Medulla oblongata (tissue), 1 donor: ENCODE measurements around the gene STX5.
"Not testable (repeated sequence)": the region's sequence is repeated elsewhere in the genome, so short reads cannot be mapped to it uniquely, and the experiment has no call there.

Experiments used
- DNase-seq: peaks from one replicate; pipeline ENCODE4 v3.0.0-alpha.2; 2015; ENCODE audit errors: extremely low spot score

STX5 gene

GRCh38 chr11:62786318-62787004, 45.4 kb downstream of the STX5 start:
- DNase-seq: peak; percentile 92

- DNase-seq: no peak
Measured at GRCh38 chr11:62782753-62783152, 49.1 kb downstream of the STX5 start.

GRCh38 chr11:62778441-62778840, 53.4 kb downstream of the STX5 start:
- no peak for DNase-seq

GRCh38 chr11:62777389-62777788, 54.5 kb downstream of the STX5 start:
- DNase-seq: no peak

DNA sequence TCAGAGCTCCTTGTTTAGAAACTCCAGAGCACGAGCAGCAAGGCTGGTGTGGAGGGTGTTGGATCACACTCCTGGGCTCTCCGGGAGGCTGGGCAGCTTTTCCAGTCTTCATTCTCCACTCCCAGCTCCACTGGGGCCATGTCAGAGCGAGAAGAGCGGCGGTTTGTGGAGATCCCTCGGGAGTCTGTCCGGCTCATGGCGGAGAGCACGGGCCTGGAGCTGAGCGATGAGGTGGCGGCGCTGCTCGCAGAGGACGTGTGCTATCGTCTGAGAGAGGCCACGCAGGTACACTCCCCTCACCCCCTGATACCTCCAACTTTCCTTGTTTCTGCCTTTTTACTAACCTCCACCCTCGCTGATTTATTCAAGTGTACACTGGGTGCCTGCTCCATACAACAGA, 56.2 kb downstream of the STX5 start:
- DNase-seq: no peak

DNA sequence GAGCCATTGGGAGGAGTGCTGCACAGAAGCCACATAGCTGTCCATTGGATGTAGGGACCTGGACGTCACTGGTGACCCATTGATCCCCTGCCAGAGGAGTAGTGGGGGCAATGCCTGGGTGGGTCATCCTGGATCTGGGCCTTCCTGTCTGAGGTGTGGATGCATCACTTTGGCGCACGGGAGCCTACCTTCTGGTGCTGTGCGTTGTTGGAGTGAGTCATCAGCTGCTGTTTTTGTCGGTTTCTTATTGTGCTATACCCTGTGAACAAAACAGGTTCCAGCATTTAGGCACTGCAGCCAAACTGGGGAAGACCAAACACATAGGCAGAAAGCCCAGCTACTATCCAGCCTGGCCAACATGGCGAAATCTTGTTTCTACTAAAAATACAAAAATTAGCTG, 57.4 kb downstream of the STX5 start:
- no peak for DNase-seq

- DNase-seq: peak; percentile 99
Measured at GRCh38 chr11:62771144-62772021, 60.5 kb downstream of the STX5 start, which contains the start of gene TAF6L. TAF6L (plus strand) TSS chr11:62771396; CDS start chr11:62775784, 4,388 bp downstream.

DNA sequence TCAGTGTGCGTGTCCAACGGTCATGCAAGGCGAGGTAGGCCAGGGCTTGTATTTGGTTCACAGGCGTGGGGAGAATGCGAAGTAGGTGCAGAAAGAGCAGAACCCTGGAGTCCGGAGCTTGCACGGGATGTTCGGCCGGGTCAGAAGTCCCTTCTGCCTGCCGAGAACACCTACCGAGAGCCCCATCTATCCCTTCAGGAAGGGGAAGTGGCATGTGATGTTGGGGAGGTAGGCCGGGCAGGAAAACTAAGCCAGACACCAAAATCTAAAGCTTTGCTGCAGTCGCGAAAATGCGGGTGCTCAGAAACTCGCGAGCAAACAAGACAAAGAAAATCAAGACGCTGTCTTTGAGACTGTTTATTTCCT, 61.1 kb downstream of the STX5 start:
- DNase-seq: no peak

- DNase-seq: not testable (repeated sequence)
Measured at GRCh38 chr11:62760867-62761227, 71.0 kb downstream of the STX5 start.

GRCh38 chr11:62757846-62758788, 73.7 kb downstream of the STX5 start:
- no peak for DNase-seq
